Mesothelial cell of epicardium (in vitro differentiated cells): ENCODE measurements around the gene CCL16. TPM values are rescaled to one million over a fixed set of nuclear protein-coding genes. Genes with fewer than 3 reads are reported as not detected.
A peak's percentile ranks its signal among the peaks of the same experiment; 100 is the strongest.

Experiments
- DNase-seq, 2 experiments: peaks; one replicate each; pipeline ENCODE4 v3.0.0; 2021; ENCODE audit warnings: low spot score in 2 of 2; ENCODE audit not compliant: unreplicated experiment in 2 of 2
- H3K27ac Mint-ChIP-seq: 2 replicates; pipeline ENCODE4 v1.8.0; 2021; ENCODE audit warnings: mixed read lengths
- H3K27me3 Mint-ChIP-seq: 2 replicates; pipeline ENCODE4 v1.8.0; 2021; ENCODE audit warnings: low read depth, mixed read lengths
- H3K36me3 Mint-ChIP-seq: 2 replicates; pipeline ENCODE4 v1.8.0; 2021; ENCODE audit warnings: mixed read lengths
- H3K4me1 Mint-ChIP-seq: 2 replicates; pipeline ENCODE4 v1.8.0; 2021; ENCODE audit warnings: mixed read lengths
- H3K4me3 Mint-ChIP-seq: 2 replicates; pipeline ENCODE4 v1.8.0; 2021; ENCODE audit warnings: mild to moderate bottlenecking, moderate library complexity, mixed read lengths
- H3K9me3 Mint-ChIP-seq: 2 replicates; pipeline ENCODE4 v1.8.0; 2021; ENCODE audit warnings: mixed read lengths
- CTCF ChIP-seq: fragments of 200-600 bp; sonication (generic); IDR thresholded peaks from one replicate; pipeline ENCODE4 v1.5.0; 2021; ENCODE audit warnings: antibody characterized with exemption; ENCODE audit not compliant: unreplicated experiment
- total RNA-seq: library from RNA; stranded (reverse); gene quantifications from 3 replicates; pipeline ENCODE4 v1.2.1, GENCODE V29; 2021

The CCL16 gene
- total RNA-seq, 1 donor from 2014 or later: not detected

- Mint-ChIP-seq H3K36me3 (no peaks in the 10 kb centered on the region), H3K27ac (no peak overlapping the region), H3K4me3 (no peak overlapping the region), H3K4me1 (no peaks in the 10 kb centered on the region), H3K9me3 (no peaks in the 10 kb centered on the region), H3K27me3 (peaks cover 20% of the 10 kb centered on the region)
- peak in 1 of 2 experiments; percentile 19 for DNase-seq
- TF ChIP-seq CTCF: no peak
Measured at GRCh38 chr17:35968520-35969054, 12.7 kb downstream of the CCL16 start.

- no peak overlapping the region for H3K4me3 Mint-ChIP-seq
- H3K4me1 Mint-ChIP-seq: no peaks in the 10 kb centered on the region
- H3K36me3 Mint-ChIP-seq: no peaks in the 10 kb centered on the region
- DNase-seq: peak in 1 of 2 experiments; percentile 13
- H3K9me3 Mint-ChIP-seq: no peaks in the 10 kb centered on the region
- no peak for TF ChIP-seq CTCF
- peaks cover 29% of the 10 kb centered on the region for H3K27me3 Mint-ChIP-seq
- no peak overlapping the region for H3K27ac Mint-ChIP-seq
Measured at GRCh38 chr17:35965272-35965671, 16.0 kb downstream of the CCL16 start.

- no peak for TF ChIP-seq CTCF
- H3K4me3 Mint-ChIP-seq: no peak overlapping the region
- H3K27ac Mint-ChIP-seq: no peak overlapping the region
- peaks cover 30% of the 10 kb centered on the region for H3K27me3 Mint-ChIP-seq
- no peak for DNase-seq
- no peaks in the 10 kb centered on the region for H3K36me3 Mint-ChIP-seq
- no peaks in the 10 kb centered on the region for H3K9me3 Mint-ChIP-seq
- H3K4me1 Mint-ChIP-seq: no peaks in the 10 kb centered on the region
Measured at GRCh38 chr17:35963663-35964062, 17.6 kb downstream of the CCL16 start.

GRCh38 chr17:35953720-35954119 lies 27.6 kb downstream of the CCL16 start:
- H3K4me1 Mint-ChIP-seq: no peaks in the 10 kb centered on the region
- no peaks in the 10 kb centered on the region for H3K36me3 Mint-ChIP-seq
- no peak overlapping the region for H3K27ac Mint-ChIP-seq

GRCh38 chr17:35949401-35949800 lies 31.9 kb downstream of the CCL16 start:
- no peak for TF ChIP-seq CTCF
- no peak for DNase-seq
- Mint-ChIP-seq H3K36me3 (no peaks in the 10 kb centered on the region), H3K4me1 (no peaks in the 10 kb centered on the region), H3K27ac (no peak overlapping the region), H3K4me3 (no peak overlapping the region), H3K27me3 (peaks cover 13% of the 10 kb centered on the region), H3K9me3 (no peaks in the 10 kb centered on the region)

More at GRCh38 chr17:35953720-35954119, 27.6 kb downstream of the CCL16 start:
- Mint-ChIP-seq H3K4me3 (no peak overlapping the region), H3K9me3 (no peaks in the 10 kb centered on the region), H3K27me3 (peaks cover 33% of the 10 kb centered on the region)
- TF ChIP-seq CTCF: no peak
- DNase-seq: no peak

- no peaks in the 10 kb centered on the region for H3K9me3 Mint-ChIP-seq
- no peak overlapping the region for H3K4me3 Mint-ChIP-seq
Measured at GRCh38 chr17:35948092-35948491, 33.2 kb downstream of the CCL16 start.

More at GRCh38 chr17:35948092-35948491, 33.2 kb downstream of the CCL16 start:
- DNase-seq: no peak
- no peak for TF ChIP-seq CTCF
- no peaks in the 10 kb centered on the region for H3K36me3 Mint-ChIP-seq
- peaks cover 1% of the 10 kb centered on the region for H3K27me3 Mint-ChIP-seq
- peaks cover 5% of the 10 kb centered on the region for H3K4me1 Mint-ChIP-seq
- H3K27ac Mint-ChIP-seq: no peak overlapping the region
